T-cell (primary cell): Measurements from ENCODE around the gene KLHL25. TPM values are rescaled to one million over a fixed set of nuclear protein-coding genes. Genes with fewer than 3 reads are reported as not detected.

Source experiments
- ATAC-seq, 4 experiments: fragments of 200-7000 bp in 3 of 4; fragments of 150-1000 bp in 1 of 4; cut with Tn5 transposase; replicated peaks in 1 of 4; 1 replicate in 3 of 4; 2 replicates in 1 of 4; pipeline ENCODE4 v1.10.0; 2021; ENCODE audit warnings: moderate library complexity in 3 of 4, mild to moderate bottlenecking in 2 of 4, moderate number of reproducible peaks in 1 of 4
- CTCF ChIA-PET, 2 donors: fragments of 300-600 bp; sonication (Branson Sonifier 250); formaldehyde crosslinking; loops; one replicate each; lab custom pipeline; 2022; ENCODE audit warnings: antibody characterized with exemption in 2 of 2; lab: Charles Lee
- POLR2A ChIA-PET, 2 donors: fragments of 300-600 bp; sonication (Branson Sonifier 250); formaldehyde crosslinking; loops; one replicate each; lab custom pipeline; 2022; ENCODE audit warnings: antibody characterized with exemption in 2 of 2; lab: Charles Lee
- DNase-seq, 35 experiments: peaks; one replicate each; pipeline versions ENCODE4 v3.0.0 to v3.0.0-alpha.2; 2013 to 2023
- H3K27ac ChIP-seq: one replicate; pipeline ENCODE4 v1.5.1; 2013; ENCODE audit warnings: low read length
- H3K27me3 ChIP-seq, 2 experiments: replicated peaks in 1 of 2; 1 replicate in 1 of 2; 2 replicates in 1 of 2; pipeline versions ENCODE4 v1.6.1 to v1.7.0; 2013; ENCODE audit warnings: low read length in 1 of 2, mixed read lengths in 1 of 2; ENCODE audit not compliant: control insufficient read depth in 2 of 2, insufficient read depth in 2 of 2; ENCODE audit errors: extremely low read depth in 1 of 2
- H3K36me3 ChIP-seq, 2 donors: 1 replicate in 1 of 2; 2 replicates in 1 of 2; pipeline versions ENCODE4 v1.6.1 to v1.7.0; 2013; ENCODE audit warnings: low read length in 1 of 2; ENCODE audit not compliant: control insufficient read depth in 2 of 2, insufficient read depth in 1 of 2; ENCODE audit errors: extremely low read depth in 1 of 2
- H3K4me1 ChIP-seq, 2 experiments: 1 replicate in 1 of 2; 2 replicates in 1 of 2; pipeline versions ENCODE4 v1.6.1 to v1.7.0; 2013; ENCODE audit warnings: low read length in 2 of 2, mixed read lengths in 1 of 2; ENCODE audit not compliant: insufficient read depth in 2 of 2, control insufficient read depth in 1 of 2; ENCODE audit errors: extremely low read depth in 1 of 2
- H3K4me3 ChIP-seq, 2 donors: 1 replicate in 1 of 2; 2 replicates in 1 of 2; pipeline versions ENCODE4 v1.5.1 to v1.7.0; 2013; ENCODE audit warnings: mild to moderate bottlenecking in 2 of 2, low read length in 1 of 2, moderate library complexity in 1 of 2; ENCODE audit not compliant: control insufficient read depth in 1 of 2; ENCODE audit errors: extremely low read depth in 1 of 2
- H3K9me3 ChIP-seq: 2 replicates; pipeline ENCODE4 v1.7.0; 2013
- H3K27ac Mint-ChIP-seq, 2 donors: one replicate each; pipeline ENCODE4 v1.8.0; 2020 to 2021; ENCODE audit warnings: mild to moderate bottlenecking in 2 of 2, mixed read lengths in 2 of 2
- H3K27me3 Mint-ChIP-seq, 2 donors: one replicate each; pipeline ENCODE4 v1.8.0; 2021 to 2022; ENCODE audit warnings: mixed read lengths in 2 of 2
- H3K36me3 Mint-ChIP-seq: one replicate; pipeline ENCODE4 v1.8.0; 2021; ENCODE audit warnings: mixed read lengths
- H3K4me1 Mint-ChIP-seq, 3 donors: one replicate each; pipeline ENCODE4 v1.8.0; 2020 to 2022; ENCODE audit warnings: mixed read lengths in 3 of 3, mild to moderate bottlenecking in 1 of 3
- H3K4me3 Mint-ChIP-seq, 3 donors: one replicate each; pipeline ENCODE4 v1.8.0; 2020 to 2022; ENCODE audit warnings: mild to moderate bottlenecking in 3 of 3, mixed read lengths in 3 of 3, moderate library complexity in 3 of 3
- H3K9me3 Mint-ChIP-seq, 3 donors: one replicate each; pipeline ENCODE4 v1.8.0; 2020 to 2022; ENCODE audit warnings: mixed read lengths in 3 of 3
- WGBS: methylation state at CpG from one replicate; pipeline ENCODE4 v1.1.5; 2013; ENCODE audit warnings: missing lambda C conversion rate; ENCODE audit not compliant: insufficient coverage; 5-methylcytosine and 5-hydroxymethylcytosine counted together
- total RNA-seq, 35 experiments: library from RNA in 6 of 35; stranded (reverse) in 6 of 35; fragments of 120-200 nt in 1 of 35; gene quantifications; one replicate each; pipeline versions ENCODE4 v1.2.1 to v1.2.4 and lab custom pipeline; 2013 to 2026

KLHL25 gene
- total RNA-seq, 5 donors from 2014 or later (not counting 1 experiment from before 2014, with no cell fraction given): 7.9 to 16.7 (median 13.6) TPM

GRCh38 chr15:85750319-85751290, 44.1 kb downstream of the KLHL25 start:
- no peaks in the 10 kb centered on the region for H3K27me3 ChIP-seq
- no peak overlapping the region for H3K27ac ChIP-seq
- Mint-ChIP-seq H3K27ac (peak overlapping the region; percentile 70 to 81), H3K4me1 (peaks cover 32 to 40% (median 36%) of the 10 kb centered on the region in 3 donors), H3K4me3 (no peak overlapping the region), H3K36me3 (peaks cover 15% of the 10 kb centered on the region), H3K27me3 (no peaks in the 10 kb centered on the region), H3K9me3 (no peaks in the 10 kb centered on the region)
- POLR2A ChIA-PET: interaction anchor here in 1 of 2 donors (1.1 kb wide), 1 partner anchor 42 kb away, joined by 3 read pairs; no protein-coding TSS in a partner anchor
- peak in 3 of 4 experiments; percentile 11 to 25 (median 22) for ATAC-seq
- DNase-seq: peak in 1 of 35 experiments; percentile 8
- CTCF ChIA-PET: interaction anchor here (0.5 to 0.6 kb wide), 2 partner anchors 231 to 1224 kb away, joined by 3 to 10 read pairs; no protein-coding TSS in a partner anchor
- 76% methylated on average over 24 of the region's 27 CpGs for WGBS
- H3K36me3 ChIP-seq: peaks cover 11 to 30% of the 10 kb centered on the region in 2 donors
- H3K4me3 ChIP-seq: no peak overlapping the region
- H3K9me3 ChIP-seq: no peaks in the 10 kb centered on the region
- H3K4me1 ChIP-seq: peaks cover 3 to 22% of the 10 kb centered on the region in 2 experiments

- DNase-seq (no peak), ATAC-seq (no peak)
- no peaks in the 10 kb centered on the region for H3K27me3 Mint-ChIP-seq
- H3K9me3 Mint-ChIP-seq: no peaks in the 10 kb centered on the region
- Histone ChIP-seq H3K4me1 (peaks cover 3 to 22% of the 10 kb centered on the region in 2 experiments), H3K9me3 (no peaks in the 10 kb centered on the region), H3K36me3 (peaks cover 12 to 41% of the 10 kb centered on the region in 2 donors), H3K27me3 (no peaks in the 10 kb centered on the region), H3K27ac (no peak overlapping the region), H3K4me3 (no peak overlapping the region)
- H3K36me3 Mint-ChIP-seq: peaks cover 22% of the 10 kb centered on the region
- H3K27ac Mint-ChIP-seq: peak overlapping the region; percentile 3 to 5
- 96% methylated on average over 13 of the region's 21 CpGs for WGBS
- POLR2A ChIA-PET: interaction anchor here in 1 of 2 donors (1.1 kb wide), 1 partner anchor 43 kb away, joined by 3 read pairs; no protein-coding TSS in a partner anchor
- CTCF ChIA-PET: interaction anchor here in 1 of 2 donors (0.5 kb wide), 1 partner anchor 1225 kb away, joined by 3 read pairs; no protein-coding TSS in a partner anchor
- no peak overlapping the region for H3K4me3 Mint-ChIP-seq
- peaks cover 32 to 35% (median 32%) of the 10 kb centered on the region in 3 donors for H3K4me1 Mint-ChIP-seq
Observed at GRCh38 chr15:85749261-85750151, 45.2 kb downstream of the KLHL25 start.

GRCh38 chr15:85748729-85749128, 46.0 kb downstream of the KLHL25 start:
- peaks cover 29 to 31% (median 30%) of the 10 kb centered on the region in 3 donors for H3K4me1 Mint-ChIP-seq

GRCh38 chr15:85748176-85748575, 46.5 kb downstream of the KLHL25 start:
- Mint-ChIP-seq H3K4me3 (no peak overlapping the region), H3K9me3 (no peaks in the 10 kb centered on the region), H3K27me3 (no peaks in the 10 kb centered on the region), H3K27ac (no peak overlapping the region), H3K36me3 (peaks cover 35% of the 10 kb centered on the region), H3K4me1 (peaks cover 25 to 28% (median 25%) of the 10 kb centered on the region in 3 donors)
- Histone ChIP-seq H3K4me3 (no peak overlapping the region), H3K27ac (no peak overlapping the region), H3K4me1 (peaks cover 3 to 22% of the 10 kb centered on the region in 2 experiments), H3K36me3 (peaks cover 18 to 55% of the 10 kb centered on the region in 2 donors), H3K27me3 (no peaks in the 10 kb centered on the region), H3K9me3 (no peaks in the 10 kb centered on the region)
- POLR2A ChIA-PET: interaction anchor here in 1 of 2 donors (0.6 kb wide), 1 partner anchor 23 kb away, joined by 3 read pairs; no protein-coding TSS in a partner anchor
- DNase-seq (peak in 1 of 35 experiments; percentile 6), ATAC-seq (no peak)
- CTCF ChIA-PET: no interaction called here
- WGBS: 99% methylated on average over 8 of the region's 9 CpGs

More at GRCh38 chr15:85748729-85749128, 46.0 kb downstream of the KLHL25 start:
- Mint-ChIP-seq H3K4me3 (no peak overlapping the region), H3K36me3 (peaks cover 30% of the 10 kb centered on the region), H3K27ac (no peak overlapping the region), H3K9me3 (no peaks in the 10 kb centered on the region), H3K27me3 (no peaks in the 10 kb centered on the region)
- 88% methylated on average over 4 of the region's 11 CpGs for WGBS
- Histone ChIP-seq H3K27me3 (no peaks in the 10 kb centered on the region), H3K4me3 (no peak overlapping the region), H3K4me1 (peaks cover 3 to 22% of the 10 kb centered on the region in 2 experiments), H3K27ac (no peak overlapping the region), H3K36me3 (peaks cover 12 to 49% of the 10 kb centered on the region in 2 donors), H3K9me3 (no peaks in the 10 kb centered on the region)
- peak in 1 of 35 experiments; percentile 12 for DNase-seq
- ChIA-PET CTCF (no interaction called here), POLR2A (no interaction called here)
- ATAC-seq: peak in 2 of 4 experiments; percentile 6 to 15

- Histone ChIP-seq H3K4me3 (no peak overlapping the region), H3K9me3 (no peaks in the 10 kb centered on the region), H3K4me1 (peaks cover 3 to 9% of the 10 kb centered on the region in 2 experiments), H3K36me3 (peaks cover 20 to 70% of the 10 kb centered on the region in 2 donors), H3K27ac (no peak overlapping the region), H3K27me3 (no peaks in the 10 kb centered on the region)
- 96% methylated on average over 11 of the region's 12 CpGs for WGBS
- CTCF ChIA-PET: no interaction called here
- ATAC-seq: no peak
- Mint-ChIP-seq H3K27me3 (no peaks in the 10 kb centered on the region), H3K9me3 (no peaks in the 10 kb centered on the region), H3K27ac (peak overlapping the region in 1 of 2 donors; percentile 32), H3K4me1 (peaks cover 12 to 16% (median 12%) of the 10 kb centered on the region in 3 donors), H3K36me3 (peaks cover 48% of the 10 kb centered on the region), H3K4me3 (no peak overlapping the region)
- DNase-seq: peak in 1 of 35 experiments; percentile 9
- POLR2A ChIA-PET: no interaction called here
Observed at GRCh38 chr15:85746641-85747040, 48.1 kb downstream of the KLHL25 start.
